GM18867 (cell line): ENCODE measurements around the gene FOXO4.
A peak's percentile ranks its signal among the peaks of the same experiment; 100 is the strongest.
"Not testable (repeated sequence)": the region's sequence is repeated elsewhere in the genome, so short reads cannot be mapped to it uniquely, and the experiment has no call there.

Source experiments
- ATAC-seq: cut with Tn5 transposase; IDR thresholded peaks from one replicate; pipeline ENCODE4 v1.9.1; 2021; ENCODE audit warnings: mild to moderate bottlenecking, moderate library complexity; ENCODE audit not compliant: unreplicated experiment

Gene FOXO4

GRCh38 chrX:71095555-71095980, at the start of gene FOXO4:
TSS of gene FOXO4 (plus strand) at chrX:71095851. CDS start at chrX:71096529, 678 bp downstream.
- ATAC-seq, result peak; percentile 90

GRCh38 chrX:71047891-71048290, 47.8 kb upstream of the FOXO4 start:
- ATAC-seq, result not testable (repeated sequence)

- ATAC-seq, result no peak
These were observed 42.9 kb upstream of the FOXO4 start for GRCh38 chrX:71052721-71053120.

- no peak for ATAC-seq
These were observed 42.4 kb upstream of the FOXO4 start for GRCh38 chrX:71053217-71053621.

- ATAC-seq, result no peak
These were observed 38.8 kb upstream of the FOXO4 start for GRCh38 chrX:71056867-71057266.

GRCh38 chrX:71057848-71058530, 37.7 kb upstream of the FOXO4 start:
- no peak for ATAC-seq

GRCh38 chrX:71060127-71060526, 35.5 kb upstream of the FOXO4 start:
- ATAC-seq, result no peak

- no peak for ATAC-seq
These were observed 28.6 kb upstream of the FOXO4 start for GRCh38 chrX:71067089-71067488.

- peak; percentile 1 for ATAC-seq
These were observed 28.0 kb upstream of the FOXO4 start for GRCh38 chrX:71067712-71068043.

- peak; percentile 93 for ATAC-seq
These were observed 27.4 kb upstream of the FOXO4 start, which contains the start of gene SNX12 for GRCh38 chrX:71068044-71068918. TSS of gene SNX12 (minus strand) at chrX:71068334. CDS start at chrX:71068306, 28 bp downstream.

- ATAC-seq, result no peak
These were observed 25.1 kb upstream of the FOXO4 start for GRCh38 chrX:71070531-71070930.

- no peak for ATAC-seq
These were observed 14.1 kb upstream of the FOXO4 start for GRCh38 chrX:71081330-71082123.

GRCh38 chrX:71082124-71082647, 13.5 kb upstream of the FOXO4 start:
- ATAC-seq, result no peak

- ATAC-seq, result no peak
These were observed 12.8 kb upstream of the FOXO4 start for GRCh38 chrX:71082822-71083221.

- ATAC-seq, result no peak
These were observed 9.8 kb upstream of the FOXO4 start for GRCh38 chrX:71085900-71086299.

- no peak for ATAC-seq
These were observed 4.4 kb upstream of the FOXO4 start for GRCh38 chrX:71091263-71091662.

GRCh38 chrX:71095033-71095432, 618 bp upstream of the FOXO4 start:
- no peak for ATAC-seq

GRCh38 chrX:71095981-71096759, 519 bp downstream of the FOXO4 start:
- peak; percentile 13 for ATAC-seq

- ATAC-seq, result no peak
These were observed 1.0 kb downstream of the FOXO4 start for GRCh38 chrX:71096760-71097032.

GRCh38 chrX:71098302-71098701, 2.7 kb downstream of the FOXO4 start:
- peak; percentile 41 for ATAC-seq
